Stomach (tissue), 4 donors: ENCODE measurements around the gene SLIT1.

Experiments used
- CTCF ChIP-seq, 7 experiments: fragments of 450-650 bp in 4 of 7; fragments of 200-600 bp in 3 of 7; sonication (generic) in 3 of 7; IDR thresholded peaks; one replicate each; pipeline ENCODE4 v1.5.1; 2016 to 2019; ENCODE audit warnings: antibody characterized with exemption in 7 of 7, control low read depth in 2 of 7, mild to moderate bottlenecking in 1 of 7
- EP300 ChIP-seq: sonication (generic); formaldehyde crosslinking; IDR thresholded peaks from one replicate; pipeline ENCODE4 v1.6.1; 2017; ENCODE audit warnings: antibody characterized with exemption
- POLR2A ChIP-seq, 4 donors: fragments of 450-650 bp; IDR thresholded peaks; one replicate each; pipeline ENCODE4 v1.6.1; 2016; ENCODE audit warnings: antibody characterized with exemption in 4 of 4, control low read depth in 2 of 4, mild to moderate bottlenecking in 1 of 4, moderate library complexity in 1 of 4
- POLR2AphosphoS5 ChIP-seq, 3 donors: sonication (generic); formaldehyde crosslinking; IDR thresholded peaks; one replicate each; pipeline ENCODE4 v1.6.1; 2016; ENCODE audit warnings: antibody characterized with exemption in 3 of 3

DNA sequence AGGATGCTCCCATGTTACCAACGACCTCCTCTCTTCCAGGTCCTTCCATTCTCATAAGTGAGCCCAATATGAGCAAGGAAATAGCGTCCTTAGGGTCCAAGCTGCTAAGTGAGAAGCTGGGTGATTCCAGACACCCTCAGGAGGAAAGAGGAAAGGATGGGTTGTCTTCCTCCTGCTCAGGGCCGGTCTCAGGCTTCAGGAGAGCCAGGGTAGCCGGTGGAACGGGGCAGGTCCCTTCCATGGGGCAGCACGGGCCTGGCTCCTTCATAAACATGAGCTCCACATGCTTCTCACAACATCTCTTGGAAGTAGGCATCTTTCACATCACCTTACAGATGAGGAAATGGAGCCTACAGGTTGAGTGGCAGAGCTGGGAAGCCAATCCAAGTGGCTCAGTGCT lies 12.7 kb downstream of the SLIT1 start:
- TF ChIP-seq CTCF (IDR thresholded peaks at IDR 0.05) (no peak), POLR2AphosphoS5 (IDR thresholded peaks at IDR 0.05) (no peak), POLR2A (IDR thresholded peaks at IDR 0.05) (no peak), EP300 (no peak)
